K562 (cell line): ENCODE results near the gene PREX1. TPM values are rescaled to one million over a fixed set of nuclear protein-coding genes. Genes with fewer than 3 reads are reported as not detected.

Experiments
- ARNT ChIP-seq, 2 experiments: fragments of 450-650 bp; IDR thresholded peaks; 2 replicates each; pipeline ENCODE4 v1.6.1; 2016; ENCODE audit warnings: mild to moderate bottlenecking in 1 of 2
- ATF1 ChIP-seq, 2 experiments: fragments of 450-650 bp in 1 of 2; IDR thresholded peaks; 2 replicates each; pipeline ENCODE4 v1.6.1; 2016; ENCODE audit warnings: missing compliant biosample characterization in 1 of 2, missing genetic modification characterization in 1 of 2
- DLX4 ChIP-seq: fragments of 250-450 bp; sonication (Bioruptor Pico); IDR thresholded peaks from 2 replicates; pipeline ENCODE4 v1.6.1; 2021; ENCODE audit warnings: mild to moderate bottlenecking
- DMBX1 ChIP-seq: fragments of 250-450 bp; sonication (Bioruptor Pico); IDR thresholded peaks from 2 replicates; pipeline ENCODE4 v1.8.0; 2022; ENCODE audit warnings: inconsistent platforms, mild to moderate bottlenecking, moderate library complexity, borderline replicate concordance
- JUNB ChIP-seq: fragments of 450-650 bp; formaldehyde crosslinking; conservative IDR thresholded peaks from 2 replicates; pipeline ENCODE4 v1.4.0; 2020; ENCODE audit warnings: mild to moderate bottlenecking
- KHSRP ChIP-seq: fragments of 450-650 bp; IDR thresholded peaks from 2 replicates; pipeline ENCODE4 v1.6.1; 2017
- KLF13 ChIP-seq: fragments of 450-650 bp; IDR thresholded peaks from 2 replicates; pipeline ENCODE4 v1.6.1; 2016; ENCODE audit warnings: missing genetic modification characterization, low read depth, mild to moderate bottlenecking, missing compliant biosample characterization, moderate library complexity, borderline replicate concordance
- MAX ChIP-seq: sonication (generic); formaldehyde crosslinking; IDR thresholded peaks from 2 replicates; pipeline ENCODE4 v1.9.0; 2022; ENCODE audit warnings: mild to moderate bottlenecking, missing genetic modification reagents
- MCM7 ChIP-seq, 2 experiments: fragments of 450-650 bp; IDR thresholded peaks; 2 replicates each; pipeline ENCODE4 v1.6.1; 2016 to 2018
- MTA3 ChIP-seq: fragments of 450-650 bp; formaldehyde crosslinking; IDR thresholded peaks from 2 replicates; pipeline ENCODE4 v1.6.1; 2017; ENCODE audit warnings: mild to moderate bottlenecking, borderline replicate concordance
- NRF1 ChIP-seq, 2 experiments: fragments of 450-650 bp; IDR thresholded peaks in 1 of 2; conservative IDR thresholded peaks in 1 of 2; 2 replicates each; pipeline ENCODE4 v1.6.1; 2014; ENCODE audit warnings: mild to moderate bottlenecking in 2 of 2
- RFX5 ChIP-seq: IDR thresholded peaks from 2 replicates; pipeline ENCODE4 v1.6.1; 2011; ENCODE audit warnings: low read depth, mild to moderate bottlenecking, improper control_type of control experiment, low read length
- SPI1 ChIP-seq: IDR thresholded peaks from 2 replicates; pipeline ENCODE4 v1.6.1; 2011; ENCODE audit warnings: low read depth, low read length, control low read depth, borderline replicate concordance
- ZBTB7A ChIP-seq: IDR thresholded peaks from 2 replicates; pipeline ENCODE4 v1.6.1; 2011; ENCODE audit warnings: low read depth, mild to moderate bottlenecking, low read length, moderate library complexity, borderline replicate concordance; ENCODE audit not compliant: control insufficient read depth
- ZFPM2 ChIP-seq: fragments of 250-450 bp; sonication (Bioruptor Pico); IDR thresholded peaks from 2 replicates; pipeline ENCODE4 v1.5.1; 2022; ENCODE audit warnings: mild to moderate bottlenecking
- ZNF274 ChIP-seq: IDR thresholded peaks from 2 replicates; pipeline ENCODE4 v1.6.1; 2011; ENCODE audit warnings: low read depth, mild to moderate bottlenecking, low read length, moderate library complexity, borderline replicate concordance
- ZNF384 ChIP-seq: IDR thresholded peaks from 2 replicates; pipeline ENCODE4 v1.6.1; 2012; ENCODE audit warnings: low read depth, low read length, improper control_type of control experiment
- ZNF408 ChIP-seq: fragments of 250-450 bp; sonication (Bioruptor Pico); IDR thresholded peaks from 2 replicates; pipeline ENCODE4 v1.4.0; 2020; ENCODE audit warnings: low read depth, mild to moderate bottlenecking, moderate library complexity
- ZNF695 ChIP-seq: fragments of 450-650 bp; formaldehyde crosslinking; IDR thresholded peaks from 2 replicates; pipeline ENCODE4 v1.4.0; 2020; ENCODE audit warnings: mild to moderate bottlenecking, moderate library complexity
- polyA plus RNA-seq, 8 experiments: library from polyadenylated mRNA; depleted of rRNA in 4 of 8; stranded (reverse) in 5 of 8; unstranded in 3 of 8; fragments of >200 nt; fragmentation: Nextera tagmentation in 2 of 8; fragmentation: Illumina TruSeq in 1 of 8; extraction: Ambion mirVana in 2 of 8; extraction: Trizol in 1 of 8; gene quantifications; 2 replicates each; pipeline versions ENCODE4 v1.2.1 to v1.2.3, GENCODE V29; 2011 to 2014; ENCODE audit warnings: inconsistent platforms in 1 of 8, missing spikeins in 1 of 8
- total RNA-seq, 7 experiments: library from RNA; depleted of rRNA in 6 of 7; stranded (reverse); fragments of >200 nt in 6 of 7; fragmentation: Illumina TruSeq in 2 of 7; extraction: Trizol in 2 of 7; gene quantifications; 2 replicates each; pipeline versions ENCODE4 v1.2.1 to v1.2.3, GENCODE V29; 2011 to 2021; ENCODE audit warnings: low replicate concordance in 1 of 7
- TF ChIP-seq, protein P1 (sequence below): IDR thresholded peaks from 2 replicates; pipeline ENCODE4 v1.6.1; 2012; ENCODE audit warnings: low read depth, low read length, improper control_type of control experiment, borderline replicate concordance

PREX1 gene
- total and polyA plus RNA-seq, 9 of the 15 experiments (the other 6 are each of a cell fraction or from before 2014, with no cell fraction given) = 0.37 to 10.4 (median 4.8) TPM

GRCh38 chr20:48679599-48679998 is 148.2 kb downstream of the PREX1 start (continued):
- TF ChIP-seq, protein P1, sequence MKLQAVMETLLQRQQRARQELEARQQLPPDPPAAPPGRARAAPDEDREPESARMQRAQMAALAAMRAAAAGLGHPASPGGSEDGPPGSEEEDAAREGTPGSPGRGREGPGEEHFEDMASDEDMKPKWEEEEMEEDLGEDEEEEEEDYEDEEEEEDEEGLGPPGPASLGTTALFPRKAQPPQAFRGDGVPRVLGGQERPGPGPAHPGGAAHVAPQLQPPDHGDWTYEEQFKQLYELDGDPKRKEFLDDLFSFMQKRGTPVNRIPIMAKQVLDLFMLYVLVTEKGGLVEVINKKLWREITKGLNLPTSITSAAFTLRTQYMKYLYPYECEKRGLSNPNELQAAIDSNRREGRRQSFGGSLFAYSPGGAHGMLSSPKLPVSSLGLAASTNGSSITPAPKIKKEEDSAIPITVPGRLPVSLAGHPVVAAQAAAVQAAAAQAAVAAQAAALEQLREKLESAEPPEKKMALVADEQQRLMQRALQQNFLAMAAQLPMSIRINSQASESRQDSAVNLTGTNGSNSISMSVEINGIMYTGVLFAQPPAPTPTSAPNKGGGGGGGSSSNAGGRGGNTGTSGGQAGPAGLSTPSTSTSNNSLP = no peak
- TF ChIP-seq KHSRP = no peak
- no peak for TF ChIP-seq ZNF408 (CRISPR knock-in tag)
- 0 out of 4 replicates have a peak, but pooled peaks of 1 of the 2 experiments have one; percentile 12 for TF ChIP-seq NRF1 (conservative IDR thresholded peaks at IDR 0.05 in 1 of 2, IDR thresholded peaks at IDR 0.05 in 1 of 2)
- no peak for TF ChIP-seq JUNB (CRISPR knock-in tag)
- no peak for TF ChIP-seq ZNF695 (CRISPR knock-in tag)
- TF ChIP-seq SPI1 = peak; percentile 88
- peak; percentile 43; the same call in 1 of the 2 replicates for TF ChIP-seq MAX
- TF ChIP-seq RFX5 = no peak
- no peak for TF ChIP-seq ATF1 (CRISPR knock-in tag; IDR thresholded peaks at IDR 0.05)
- no peak for TF ChIP-seq ATF1 (tag; IDR thresholded peaks at IDR 0.05)
- TF ChIP-seq DMBX1 (CRISPR knock-in tag) = no peak
- TF ChIP-seq DLX4 = no peak
- TF ChIP-seq ZBTB7A = peak; percentile 72; the same call in 1 of the 2 replicates
- peak; percentile 65; the same call in 1 of the 2 replicates for TF ChIP-seq KLF13 (tag)
- no peak for TF ChIP-seq ZNF274
- no peak for TF ChIP-seq MTA3
- TF ChIP-seq ZNF384 = peak; percentile 77
- no peak for TF ChIP-seq MCM7 (IDR thresholded peaks at IDR 0.05)
- no peak for TF ChIP-seq ARNT (IDR thresholded peaks at IDR 0.05)
- TF ChIP-seq ZFPM2 (CRISPR knock-in tag) = no peak
- TF ChIP-seq, all 486 proteins: peak for 11
